Inflammatory macrophage (primary cell): ENCODE measurements around the gene GPER1.
"Not testable (repeated sequence)": the region's sequence is repeated elsewhere in the genome, so short reads cannot be mapped to it uniquely, and the experiment has no call there.

ENCODE experiments used
- DNase-seq, 2 donors: peaks; one replicate each; pipeline ENCODE4 v3.0.0-alpha.2; 2020 to 2022

GPER1 gene

DNA sequence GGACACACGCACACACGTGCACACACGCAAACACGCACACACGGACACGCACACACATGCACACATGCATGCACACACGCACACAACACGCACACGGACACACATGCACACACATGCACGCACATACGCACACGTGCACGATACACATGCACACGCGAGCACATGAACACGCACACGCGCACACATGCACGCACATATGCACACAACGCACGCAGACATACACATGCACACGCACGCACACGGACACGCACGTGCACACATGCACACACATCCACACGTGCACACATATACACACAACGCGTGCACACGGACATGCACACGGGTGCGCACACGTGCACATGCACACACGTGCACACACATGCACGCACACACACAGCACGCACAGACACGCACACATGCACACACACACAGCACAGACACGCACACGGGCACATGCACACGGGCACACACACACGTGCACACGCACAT, 17.3 kb upstream of the GPER1 start:
- DNase-seq: no peak

- DNase-seq: no peak
Observed at GRCh38 chr7:1071731-1072254, 16.1 kb upstream of the GPER1 start.

- no peak for DNase-seq
Observed at GRCh38 chr7:1073142-1073977, 14.6 kb upstream of the GPER1 start.

DNA sequence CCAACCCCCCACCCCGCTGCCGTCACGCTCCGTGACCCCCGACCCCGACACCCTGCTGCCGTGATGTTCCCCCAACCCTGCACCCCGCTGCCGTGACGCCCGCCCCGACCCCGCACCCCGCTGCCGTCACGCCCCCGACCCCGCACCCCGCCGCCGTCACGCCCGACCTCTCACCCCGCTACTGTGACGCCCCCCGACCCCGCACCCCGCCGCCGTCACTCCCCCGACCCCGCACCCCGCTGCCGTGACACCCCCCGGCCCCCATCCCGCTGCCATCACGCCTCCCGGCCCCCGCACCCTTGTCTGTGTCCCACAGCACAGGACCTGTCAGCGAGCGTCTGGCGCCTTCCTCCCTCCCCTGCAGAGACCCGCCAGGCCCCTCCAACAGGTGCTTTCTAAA, 13.9 kb upstream of the GPER1 start:
- DNase-seq: not testable (repeated sequence)

GRCh38 chr7:1074593-1075431, 13.1 kb upstream of the GPER1 start:
- DNase-seq: no peak

DNA sequence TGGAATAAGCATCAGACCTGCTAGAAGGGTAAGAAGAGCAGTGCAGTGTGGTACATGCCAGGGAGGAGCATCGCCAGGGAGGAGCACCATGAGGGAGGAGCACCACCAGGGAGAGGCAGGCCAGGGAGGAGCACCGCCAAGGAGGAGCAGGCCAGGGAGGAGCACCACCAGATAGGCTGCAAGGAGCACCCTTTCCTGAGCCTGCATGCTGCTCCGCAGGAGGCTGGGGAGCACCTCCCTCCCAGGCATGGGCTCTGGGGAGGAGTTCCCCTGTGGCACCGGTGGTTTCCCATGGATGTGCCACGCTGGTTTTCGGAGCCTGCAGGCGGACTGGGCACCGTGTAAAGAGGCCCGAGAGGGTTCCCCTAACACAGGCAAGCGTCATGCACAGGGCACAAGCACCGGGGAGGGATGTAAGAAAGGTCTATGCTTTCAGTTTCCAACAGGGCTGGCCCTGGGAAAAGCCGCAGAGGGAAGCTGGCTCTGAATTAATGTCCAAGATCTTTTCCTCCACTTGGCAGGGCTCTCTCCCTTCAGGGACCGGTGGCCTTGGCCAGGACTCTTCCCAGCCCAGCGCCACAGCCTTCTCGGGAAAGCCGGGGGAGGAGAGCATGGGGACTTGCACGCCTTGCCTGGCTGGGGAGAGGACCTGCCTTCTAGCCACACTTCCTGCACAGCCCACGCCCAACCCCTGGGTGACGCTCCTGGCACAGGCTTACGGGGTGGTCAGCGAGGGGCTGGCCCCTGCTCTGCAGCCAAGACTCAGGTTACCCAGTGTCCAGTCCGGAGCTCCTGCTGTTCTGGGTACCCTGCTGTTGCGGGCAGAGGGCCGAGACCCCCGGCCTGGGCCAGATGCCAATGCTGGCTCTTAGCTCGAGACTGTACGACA, 11.5 kb upstream of the GPER1 start:
- no peak for DNase-seq

DNA sequence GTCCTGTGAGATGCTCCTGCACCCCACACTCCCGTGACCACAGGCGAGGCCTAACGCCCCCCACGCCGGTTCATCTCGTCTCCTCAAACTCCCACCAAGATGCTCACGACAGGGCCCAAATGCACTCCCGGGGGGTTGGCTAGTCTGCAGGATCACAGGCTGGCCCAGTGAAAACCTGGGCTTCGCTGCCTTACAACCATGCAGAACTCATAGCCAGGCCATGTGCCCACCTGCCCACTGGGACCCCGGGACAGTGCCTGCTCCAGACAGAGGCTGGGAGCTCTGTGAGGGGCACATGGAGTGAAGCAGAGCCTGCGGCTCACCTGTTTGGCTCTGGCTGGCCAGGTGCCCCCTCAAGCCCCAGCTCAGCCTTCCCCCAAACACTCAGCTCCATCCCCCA, 9.4 kb upstream of the GPER1 start:
- DNase-seq: no peak

- no peak for DNase-seq
Observed at GRCh38 chr7:1078985-1079384, 8.9 kb upstream of the GPER1 start.

DNA sequence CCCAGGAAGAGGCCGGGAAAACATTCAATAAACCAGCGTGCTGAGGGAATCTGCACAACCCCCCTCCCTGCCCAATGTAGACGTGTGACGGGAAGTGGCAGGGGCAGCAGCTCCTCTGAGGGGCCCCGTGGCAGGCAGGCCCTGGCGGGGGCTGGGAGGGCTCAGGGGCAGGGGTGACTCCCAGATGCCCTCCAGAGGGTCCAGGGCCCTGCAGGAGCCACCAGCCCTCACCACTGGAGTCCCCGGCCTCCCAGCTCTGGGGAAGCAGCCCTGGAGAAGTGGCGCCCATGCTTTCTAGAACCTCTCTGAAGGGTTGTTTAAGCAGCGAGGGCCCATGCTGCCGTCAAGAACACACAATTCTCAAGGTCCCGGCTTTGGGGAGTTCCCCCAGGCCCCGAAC, 8.4 kb upstream of the GPER1 start:
- no peak for DNase-seq

DNA sequence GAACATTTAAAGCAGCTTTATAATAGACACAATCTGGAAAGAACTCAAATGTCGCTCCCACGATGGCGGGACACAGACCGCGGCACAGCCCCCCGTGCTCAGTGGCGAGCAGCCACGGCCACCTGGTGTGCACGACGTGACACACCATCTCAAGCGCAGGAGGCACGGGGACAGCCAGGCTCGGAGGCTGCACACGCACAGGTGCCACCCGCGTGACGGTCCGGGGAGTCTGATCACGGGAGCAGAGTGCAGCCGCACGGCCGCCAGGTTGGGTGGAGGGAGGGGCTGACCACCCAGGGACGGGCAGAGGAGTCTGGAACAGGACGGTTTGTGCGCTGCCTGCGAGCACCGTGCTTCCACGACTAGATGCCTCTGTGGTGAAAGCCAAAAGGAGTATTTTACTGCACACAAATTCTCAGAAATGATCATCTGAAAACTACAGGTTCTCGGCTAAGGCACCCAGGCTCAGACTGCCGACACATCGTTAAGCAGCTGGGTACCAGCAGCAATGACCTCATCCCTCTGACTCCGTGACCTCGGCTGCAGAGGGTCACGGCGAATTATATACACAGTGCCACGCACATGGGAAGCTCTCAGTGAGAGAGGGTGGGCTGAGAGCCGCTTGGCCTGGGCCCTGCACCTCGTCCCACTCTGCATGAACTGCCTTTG, 7.5 kb upstream of the GPER1 start:
- no peak for DNase-seq

GRCh38 chr7:1080921-1081255, 7.0 kb upstream of the GPER1 start:
- DNase-seq: no peak

- no peak for DNase-seq
Observed at GRCh38 chr7:1081336-1081735, 6.6 kb upstream of the GPER1 start.

DNA sequence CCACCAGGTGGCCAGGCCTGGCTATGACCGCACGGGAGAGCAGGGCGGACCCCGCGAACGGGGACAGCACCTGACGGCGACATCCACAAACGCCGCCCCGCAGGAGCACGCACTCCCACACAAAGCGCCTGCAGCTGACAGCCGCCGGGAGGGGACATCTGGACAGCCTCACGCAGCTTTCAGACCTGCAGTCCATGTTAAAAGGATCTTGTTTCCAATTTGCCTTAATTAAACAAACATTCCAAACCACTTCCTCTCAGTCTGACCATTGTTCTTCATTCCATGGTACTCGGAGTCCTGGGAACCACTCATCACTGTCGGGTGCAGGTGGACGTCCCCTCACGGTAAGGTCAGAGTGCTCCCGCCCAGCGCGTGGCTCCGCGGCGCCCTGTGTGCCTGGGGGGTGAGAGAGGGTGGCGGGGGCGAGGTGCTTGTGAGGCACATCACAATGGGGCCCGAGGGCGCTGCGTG, 5.9 kb upstream of the GPER1 start:
- DNase-seq: no peak

- no peak for DNase-seq
Observed at GRCh38 chr7:1083729-1084657, 3.9 kb upstream of the GPER1 start.

DNA sequence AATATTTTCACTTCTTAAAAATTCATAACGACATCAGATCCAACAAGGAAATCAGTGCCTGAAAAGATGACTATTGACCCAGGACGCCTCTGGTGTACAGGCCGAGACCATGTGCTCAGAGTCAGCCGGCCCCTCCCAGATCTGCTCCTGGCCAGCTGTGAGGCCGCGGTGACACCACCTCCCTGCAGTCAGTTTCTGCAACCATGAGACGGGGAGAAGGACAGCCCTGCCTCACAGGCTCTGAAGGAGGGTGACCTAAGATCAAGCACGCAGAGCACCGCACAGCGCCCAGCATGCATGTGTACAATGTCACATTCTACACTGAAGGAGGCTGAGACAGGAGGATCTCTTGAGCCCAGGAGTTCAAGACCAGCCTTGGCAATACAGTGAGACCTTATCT, 2.6 kb upstream of the GPER1 start:
- no peak for DNase-seq

GRCh38 chr7:1085910-1086421, 1.9 kb upstream of the GPER1 start:
- no peak for DNase-seq

DNA sequence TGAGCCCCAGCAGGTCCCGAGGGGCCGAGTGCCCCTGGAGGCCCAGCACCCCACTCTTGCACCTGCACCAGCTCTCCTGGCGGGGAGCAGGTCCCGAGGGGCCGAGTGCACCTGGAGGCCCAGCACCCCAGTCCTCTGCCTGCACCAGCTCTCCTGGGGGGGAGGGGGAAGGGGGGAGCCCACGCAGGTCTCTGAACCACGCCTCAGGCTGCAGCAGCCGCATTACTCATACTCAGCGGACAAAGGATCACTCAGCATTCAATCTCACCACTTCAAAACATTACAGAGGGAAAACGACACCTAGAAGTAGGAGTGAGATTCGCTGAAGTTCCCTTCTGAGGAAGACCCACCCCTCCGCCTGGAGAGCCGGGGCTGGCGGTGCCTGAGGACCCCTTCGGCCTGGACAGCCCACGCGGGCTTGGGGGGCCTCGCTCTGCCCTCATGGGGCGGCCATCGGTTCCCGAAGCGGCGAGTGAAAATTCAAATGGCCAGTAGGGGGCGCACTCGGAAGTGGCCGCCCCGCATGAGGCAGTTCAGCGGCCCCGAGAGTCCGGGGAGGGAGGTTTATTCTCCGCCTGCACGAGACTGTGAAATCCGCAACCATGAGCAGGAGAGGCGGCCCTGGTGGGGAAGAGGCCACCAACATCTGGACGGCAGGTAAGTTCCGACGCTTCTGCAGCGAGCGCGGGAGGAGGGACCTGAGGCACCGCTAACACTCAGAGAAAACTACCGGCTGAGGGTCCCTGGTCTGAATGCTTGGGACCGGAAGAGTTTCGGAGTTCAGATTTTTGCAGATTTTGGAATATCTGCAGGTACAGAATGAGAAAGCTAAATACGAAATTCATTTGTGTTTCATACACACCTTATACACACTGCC, 1.1 kb upstream of the GPER1 start:
- DNase-seq: peak; percentile 70 to 76

GRCh38 chr7:1087465-1087814, 473 bp upstream of the GPER1 start:
- DNase-seq: no peak

DNA sequence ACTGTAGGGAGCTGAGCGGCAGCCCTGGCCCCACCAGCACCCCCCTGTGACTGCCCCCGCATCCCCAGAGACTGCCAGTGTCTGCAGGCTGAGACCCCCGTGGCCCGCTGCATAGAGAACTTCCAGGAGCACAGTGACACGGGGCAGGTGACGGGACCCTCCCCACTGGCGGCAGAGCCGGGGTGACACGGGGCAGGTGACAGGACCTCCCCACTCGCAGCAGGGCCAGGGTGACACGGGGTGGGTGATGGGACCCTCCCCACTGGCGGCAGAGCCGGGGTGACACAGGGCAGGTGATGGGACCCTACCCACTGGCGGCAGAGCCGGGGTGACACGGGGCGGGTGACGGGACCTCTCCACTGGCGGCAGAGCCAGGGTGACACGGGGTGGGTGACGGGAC, 2.3 kb downstream of the GPER1 start:
- no peak for DNase-seq
